Sciatic nerve (tissue), 2 donors: ENCODE results near the gene DDIAS. TPM values are rescaled to one million over a fixed set of nuclear protein-coding genes. Genes with fewer than 3 reads are reported as not detected.
"Not testable (repeated sequence)": the region's sequence is repeated elsewhere in the genome, so short reads cannot be mapped to it uniquely, and the experiment has no call there.

Source experiments
- ATAC-seq: fragments of 200-7000 bp; cut with Tn5 transposase; one replicate; pipeline ENCODE4 v1.9.1; 2020; ENCODE audit warnings: mild to moderate bottlenecking, moderate library complexity
- DNase-seq: peaks from one replicate; pipeline ENCODE4 v3.0.0-alpha.2; 2020; ENCODE audit warnings: low spot score
- intact Hi-C: fragments of 100-400 bp; cut with DNase I; formaldehyde crosslinking; loops from one replicate; pipeline ENCODE4 v1.14.2; 2022
- total RNA-seq: library from RNA; stranded (reverse); fragmentation: NEBNext Ultra II Directional; extraction: Animal tissue kit (Norgen Biotek cat#: 25700); gene quantifications from one replicate; pipeline ENCODE4 v1.2.1, GENCODE V29; 2021
- donor health status: DM: no; HTN: no; CAD: no.
- donor health status: DM: no; HTN: no; CAD: no.

DDIAS gene
- total RNA-seq, 1 donor from 2014 or later = 0.80 TPM

- DNase-seq, intact Hi-C loops, ATAC-seq: not testable (repeated sequence)
Measured at GRCh38 chr11:82955736-82956453, 54.4 kb downstream of the DDIAS start.

GRCh38 chr11:82959987-82960778 lies 58.6 kb downstream of the DDIAS start:
- DNase-seq = no peak
- intact Hi-C loops = no loop called here
- no peak for ATAC-seq

DNA sequence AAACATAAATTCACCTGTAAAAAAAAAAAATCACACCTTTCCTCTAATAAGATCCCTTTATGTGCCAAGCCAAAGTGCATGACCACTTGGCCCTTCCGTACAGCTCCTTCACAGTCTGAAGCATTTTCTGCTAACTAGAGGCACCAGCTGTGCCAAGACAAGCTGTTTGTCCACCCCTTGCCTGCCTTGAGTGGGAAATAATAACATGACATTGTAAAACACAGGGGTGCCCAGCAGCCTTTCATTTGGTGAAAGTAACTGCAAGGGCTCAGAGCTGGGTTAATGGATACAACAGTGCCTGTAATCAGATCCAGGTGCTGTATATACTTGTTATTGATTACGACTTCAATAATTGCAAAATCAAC lies 59.2 kb downstream of the DDIAS start:
- DNase-seq = no peak
- ATAC-seq = no peak
- intact Hi-C loops = no loop called here

DNA sequence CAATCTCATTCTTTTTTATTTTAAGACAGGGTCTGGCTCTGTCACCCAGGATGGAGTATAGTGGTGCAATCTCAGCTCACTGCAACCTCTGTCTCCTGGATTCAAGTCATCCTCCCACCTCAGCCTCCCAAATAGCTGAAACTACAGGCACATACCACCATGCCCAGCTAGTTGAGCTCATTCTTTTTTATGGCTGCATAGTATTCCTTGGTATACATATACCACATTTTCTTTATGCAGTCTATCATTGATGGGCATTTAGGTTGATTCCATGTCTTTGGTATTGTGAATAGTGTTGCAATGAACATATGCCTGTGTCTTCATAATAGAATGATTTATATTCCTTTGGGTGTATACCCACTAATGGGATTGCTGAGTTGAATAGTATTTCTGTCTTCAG lies 60.5 kb downstream of the DDIAS start:
- intact Hi-C loops, ATAC-seq, DNase-seq: not testable (repeated sequence)

DNA sequence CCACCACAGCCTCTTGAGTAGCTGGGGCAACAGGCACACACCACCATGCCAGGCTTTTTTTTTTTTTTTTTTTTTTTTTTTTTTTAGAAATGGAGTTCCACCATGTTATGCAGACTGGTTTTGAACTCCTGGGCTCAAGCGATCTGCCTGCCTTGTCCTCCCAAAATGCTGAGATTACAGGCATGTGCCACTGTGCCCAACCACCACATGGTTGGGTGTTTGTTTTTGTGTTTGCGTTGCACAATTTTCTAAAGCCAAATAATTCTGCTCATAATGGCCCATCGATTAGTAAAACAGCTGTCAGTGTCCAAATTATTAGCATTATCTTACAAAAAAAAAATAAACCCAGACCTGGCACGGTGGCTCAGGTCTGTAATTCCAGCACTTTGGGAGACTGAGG lies 65.8 kb downstream of the DDIAS start:
- intact Hi-C loops = no loop called here
- DNase-seq (no peak), ATAC-seq (no peak)

GRCh38 chr11:82969811-82970210 lies 68.3 kb downstream of the DDIAS start:
- intact Hi-C loops = no loop called here
- ATAC-seq (no peak), DNase-seq (no peak)

DNA sequence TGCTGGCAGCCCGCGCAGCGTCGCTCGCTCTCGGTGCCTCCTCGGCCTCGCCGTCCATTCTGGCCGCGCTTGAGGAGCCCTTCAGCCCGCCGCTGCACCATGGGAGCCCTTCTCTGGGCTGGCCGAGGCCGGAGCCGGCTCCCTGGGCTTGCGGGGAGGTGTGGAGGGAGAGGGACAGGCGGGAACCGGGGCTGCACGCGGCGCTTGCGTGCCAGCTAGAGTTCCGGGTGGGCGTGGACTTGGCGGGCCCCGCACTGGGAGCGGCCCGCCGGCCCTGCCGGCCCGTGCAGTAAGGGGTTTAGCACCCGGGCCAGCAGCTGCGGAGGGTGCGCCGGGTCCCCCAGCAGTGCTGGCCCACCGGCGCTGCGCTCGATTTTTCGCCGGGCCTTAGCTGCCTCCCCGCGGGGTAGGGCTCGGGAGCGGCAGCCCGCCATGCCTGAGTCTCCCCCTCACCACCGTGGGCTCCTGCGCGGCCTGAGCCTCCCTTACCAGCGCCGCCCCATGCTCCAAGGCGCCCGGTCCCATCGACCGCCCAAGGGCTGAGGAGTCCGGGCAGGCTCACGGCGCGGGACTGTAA lies 69.1 kb downstream of the DDIAS start:
- DNase-seq, intact Hi-C loops, ATAC-seq: not testable (repeated sequence)

DNA sequence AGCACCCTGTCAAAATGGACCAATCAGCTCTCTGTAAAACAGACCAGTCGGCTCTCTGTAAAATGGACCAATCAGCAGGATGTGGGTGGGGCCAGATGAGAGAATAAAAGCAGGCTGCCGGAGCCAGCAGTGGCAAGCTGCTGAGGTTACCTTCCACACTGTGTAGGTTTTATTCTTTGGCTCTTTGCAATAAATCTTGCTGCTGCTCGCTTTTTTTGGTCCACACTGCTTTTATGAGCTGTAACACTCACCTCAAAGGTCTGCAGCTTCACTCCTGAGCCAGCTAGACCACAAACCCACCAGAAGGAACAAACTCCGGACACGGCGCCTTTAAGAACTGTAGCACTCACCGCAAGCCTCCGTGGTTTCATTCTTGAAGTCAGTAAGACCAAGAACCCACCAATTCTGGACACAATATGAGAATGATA lies 70.0 kb downstream of the DDIAS start:
- intact Hi-C loops = not testable (repeated sequence)

GRCh38 chr11:82972103-82972502 lies 70.6 kb downstream of the DDIAS start:
- ATAC-seq (no peak), DNase-seq (no peak)
- intact Hi-C loops = no loop called here

More for the DNA sequence above, 70.0 kb downstream of the DDIAS start:
- DNase-seq, ATAC-seq: not testable (repeated sequence)

GRCh38 chr11:82974135-82974534 lies 72.6 kb downstream of the DDIAS start:
- DNase-seq = no peak
- intact Hi-C loops = no loop called here

DNA sequence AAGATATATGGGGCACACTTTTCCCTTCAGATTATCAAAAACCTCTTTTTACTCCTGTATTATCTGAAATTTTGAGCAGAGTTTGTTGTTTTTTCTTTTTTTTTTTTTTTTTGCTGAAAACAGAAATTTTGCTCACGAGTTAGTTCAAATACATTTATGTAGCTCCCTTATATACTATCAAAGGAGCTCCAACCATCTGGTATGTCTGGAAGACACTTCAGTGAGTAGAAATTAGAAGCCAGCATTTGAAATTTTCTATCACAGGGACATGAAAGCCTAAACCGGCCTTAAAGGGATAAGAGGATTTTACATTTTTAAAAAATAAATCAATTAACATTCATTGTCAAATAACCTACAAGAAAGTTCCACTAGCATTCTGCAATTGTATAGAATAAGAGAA lies 73.3 kb downstream of the DDIAS start:
- intact Hi-C loops = no loop called here
- DNase-seq (no peak), ATAC-seq (no peak)

More at GRCh38 chr11:82974135-82974534, 72.6 kb downstream of the DDIAS start:
- ATAC-seq = no peak

DNA sequence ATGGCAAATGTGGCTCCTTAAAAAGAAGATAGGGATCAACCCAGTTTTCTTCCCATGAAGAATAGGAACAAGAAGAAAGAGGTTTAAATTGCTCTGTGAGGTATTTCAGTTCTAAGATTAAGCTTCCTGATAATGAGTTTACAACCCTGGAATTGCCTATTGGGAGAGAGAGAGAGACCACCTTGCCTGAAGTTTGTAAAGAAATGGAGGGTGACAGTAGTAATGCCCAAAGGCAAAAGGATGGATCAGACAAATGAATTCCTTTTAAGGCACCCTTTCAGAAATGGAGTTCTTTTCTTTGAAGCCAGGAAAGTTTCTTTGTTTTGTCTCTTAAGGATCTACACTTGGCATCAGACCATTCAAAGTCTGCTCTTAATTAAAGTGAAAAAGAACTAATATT lies 74.3 kb downstream of the DDIAS start:
- ATAC-seq (no peak), DNase-seq (no peak)
- intact Hi-C loops = no loop called here

DNA sequence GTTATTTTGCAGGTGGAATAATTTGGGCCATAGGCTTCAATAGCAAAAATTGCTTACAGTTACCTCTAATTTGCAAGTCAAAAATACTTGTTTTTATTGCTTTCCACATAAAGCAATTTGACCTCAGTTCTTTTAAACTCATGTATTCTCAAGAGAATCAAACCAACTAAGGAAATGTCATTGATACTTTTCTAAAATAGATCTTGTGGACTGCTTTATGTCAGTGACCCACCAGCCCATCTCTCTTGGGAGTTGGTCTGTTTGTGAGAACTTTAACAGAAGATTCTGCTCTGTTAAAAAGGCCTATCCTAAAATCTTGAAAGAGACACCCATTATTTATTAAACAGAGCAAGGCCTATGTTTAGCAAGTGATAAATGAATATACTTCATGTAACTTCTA lies 75.2 kb downstream of the DDIAS start:
- ATAC-seq (no peak), DNase-seq (no peak)
- intact Hi-C loops = no loop called here

DNA sequence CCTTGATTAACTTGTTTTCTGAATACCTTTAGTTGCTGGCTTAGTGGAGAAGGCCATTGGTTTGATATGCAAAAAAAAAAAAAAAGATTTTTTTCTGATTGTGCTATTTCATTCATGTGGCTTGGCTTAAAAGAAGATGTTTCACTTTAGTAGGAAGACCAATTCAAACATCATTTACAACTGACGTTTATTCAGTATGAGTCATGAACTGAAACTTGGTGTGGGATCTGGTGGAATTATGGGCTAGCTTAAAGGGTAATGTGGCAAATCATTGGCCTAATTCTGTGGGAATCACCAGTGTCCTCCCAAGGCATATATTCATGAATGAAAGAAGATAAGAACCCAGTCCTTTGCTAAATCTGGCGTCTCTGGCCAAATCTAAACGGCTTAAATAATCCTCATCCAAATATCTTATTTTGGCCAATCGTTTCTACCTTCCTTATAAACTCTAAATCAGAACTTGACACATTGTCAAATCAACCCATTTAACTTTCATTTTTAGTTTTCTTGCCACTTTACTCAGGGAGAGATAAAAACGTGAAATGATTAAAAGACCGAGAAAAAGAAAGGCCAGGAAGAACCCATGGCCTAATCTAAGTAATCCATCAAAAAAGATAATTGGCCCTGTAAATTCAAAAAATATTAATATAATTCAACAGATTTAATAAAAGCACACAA lies 77.0 kb downstream of the DDIAS start:
- ATAC-seq (no peak), DNase-seq (no peak)
- intact Hi-C loops = no loop called here

- ATAC-seq (no peak), DNase-seq (no peak)
- intact Hi-C loops = no loop called here
Measured at GRCh38 chr11:82979824-82980223, 78.3 kb downstream of the DDIAS start.

GRCh38 chr11:82980292-82980691 lies 78.8 kb downstream of the DDIAS start:
- intact Hi-C loops = no loop called here
- no peak for ATAC-seq

DNA sequence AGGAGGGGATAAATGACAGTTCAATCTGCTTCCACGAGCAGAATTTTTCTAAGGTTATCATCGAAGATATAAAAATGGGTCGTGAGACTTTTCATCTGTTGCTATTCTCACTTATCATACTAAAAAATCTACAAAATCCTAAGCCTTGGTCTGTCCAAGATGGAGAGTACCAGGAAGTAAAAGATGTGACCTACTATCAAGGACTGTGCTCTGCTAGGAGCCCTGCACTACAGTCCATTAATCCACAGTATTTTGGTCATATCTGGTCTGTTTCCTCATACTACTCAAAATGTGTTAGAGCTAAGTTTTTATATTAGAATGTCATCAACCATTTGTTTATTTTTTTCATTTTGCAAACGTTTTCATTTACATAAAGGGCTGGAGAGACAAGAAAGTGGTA lies 79.4 kb downstream of the DDIAS start:
- no peak for ATAC-seq
- intact Hi-C loops = no loop called here
- no peak for DNase-seq

More at GRCh38 chr11:82980292-82980691, 78.8 kb downstream of the DDIAS start:
- no peak for DNase-seq

DNA sequence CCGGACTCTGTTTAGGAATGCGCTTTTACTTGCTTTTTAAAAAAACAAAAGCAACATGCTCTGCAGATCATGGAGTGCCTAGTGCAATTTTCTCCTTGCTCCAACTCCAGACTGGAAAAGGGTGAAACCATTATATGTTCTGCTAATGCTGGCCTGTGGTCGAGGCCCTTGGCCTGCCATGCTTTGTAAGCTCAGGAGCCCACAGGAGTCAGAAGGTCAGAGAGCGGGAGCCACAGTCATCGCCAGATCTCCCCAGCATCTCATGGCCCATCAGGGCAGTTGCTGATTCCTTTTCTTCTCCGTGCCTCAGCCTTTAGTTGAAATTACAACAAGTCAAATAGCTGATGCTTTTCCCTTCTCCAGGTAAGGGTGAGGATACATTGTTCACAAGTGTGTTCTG lies 80.3 kb downstream of the DDIAS start:
- intact Hi-C loops = no loop called here
- ATAC-seq = no peak
- DNase-seq = no peak
